Activated CD4-positive, alpha-beta T cell treated with anti-CD3 and anti-CD28 coated beads, Interleukin-2, amount 50 U/mL, for 4 hours (primary cell): ENCODE measurements around the gene SPEM3.

Experiments used
- DNase-seq, 2 experiments: peaks; one replicate each; pipeline ENCODE4 v3.0.0-alpha.2; 2020

Gene SPEM3

DNA sequence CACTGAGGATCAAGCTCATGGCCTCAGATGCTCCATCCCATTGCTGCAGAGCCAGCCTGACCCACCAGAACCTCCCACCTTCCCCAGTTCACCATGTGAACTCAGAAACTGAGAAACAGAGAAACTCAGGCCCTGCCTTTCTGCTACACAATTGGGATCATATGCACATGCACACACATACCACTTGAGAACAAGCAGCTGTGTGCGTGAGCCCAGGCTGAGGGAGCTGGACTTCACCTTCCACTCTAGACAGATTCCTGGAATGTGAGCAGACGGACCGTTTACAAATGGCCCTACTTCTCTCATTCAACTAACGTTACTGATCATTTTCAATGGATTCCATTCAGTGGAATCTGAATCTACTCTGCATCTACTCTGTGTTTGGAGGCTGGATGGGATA is 5.0 kb upstream of the SPEM3 start:
- no peak for DNase-seq

DNA sequence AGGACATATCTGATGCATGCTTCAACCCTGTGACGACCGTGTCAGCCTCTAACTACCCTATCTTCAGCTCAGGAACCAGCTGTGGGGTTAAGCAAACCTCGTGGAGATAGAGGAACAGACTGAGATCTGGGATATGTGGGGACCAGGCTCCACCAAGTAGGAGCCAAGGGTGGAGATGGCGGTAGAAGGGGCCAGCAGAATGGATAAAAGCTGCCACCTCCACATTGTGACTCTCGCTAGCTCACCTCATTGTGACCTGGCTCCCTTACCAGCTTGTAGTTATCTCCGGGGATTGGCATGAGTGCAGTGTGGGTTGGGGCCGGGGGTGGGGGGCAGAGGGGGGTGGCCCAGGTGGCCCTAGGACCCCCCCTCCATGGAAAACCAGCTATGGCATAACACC is 3.3 kb upstream of the SPEM3 start, which contains the start of gene SPEM2:
Gene SPEM2 (plus strand): TSS at position 301 of the 400 bp plus-strand sequence. CDS start 73 bp downstream, at position 374.
- DNase-seq = no peak

DNA sequence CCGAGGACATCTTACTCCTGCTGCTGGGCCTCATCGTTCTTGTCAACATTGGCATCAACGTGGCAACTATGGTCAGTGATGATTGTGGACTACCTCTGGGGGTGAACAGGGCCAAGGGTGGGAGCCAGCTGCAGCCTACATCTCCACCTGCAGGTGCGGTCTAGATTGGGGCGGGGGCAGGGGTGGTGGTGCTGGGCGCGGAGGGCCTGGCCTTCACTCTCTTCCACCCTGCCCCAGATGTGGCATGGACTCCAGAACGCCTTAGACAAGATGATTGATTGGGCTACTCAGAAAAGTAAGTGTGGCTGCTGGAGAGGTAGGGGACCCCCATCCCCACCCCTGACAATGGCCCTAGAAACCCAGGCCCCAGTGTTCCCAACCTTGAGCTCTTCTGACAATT is 2.9 kb upstream of the SPEM3 start:
- DNase-seq = no peak

DNA sequence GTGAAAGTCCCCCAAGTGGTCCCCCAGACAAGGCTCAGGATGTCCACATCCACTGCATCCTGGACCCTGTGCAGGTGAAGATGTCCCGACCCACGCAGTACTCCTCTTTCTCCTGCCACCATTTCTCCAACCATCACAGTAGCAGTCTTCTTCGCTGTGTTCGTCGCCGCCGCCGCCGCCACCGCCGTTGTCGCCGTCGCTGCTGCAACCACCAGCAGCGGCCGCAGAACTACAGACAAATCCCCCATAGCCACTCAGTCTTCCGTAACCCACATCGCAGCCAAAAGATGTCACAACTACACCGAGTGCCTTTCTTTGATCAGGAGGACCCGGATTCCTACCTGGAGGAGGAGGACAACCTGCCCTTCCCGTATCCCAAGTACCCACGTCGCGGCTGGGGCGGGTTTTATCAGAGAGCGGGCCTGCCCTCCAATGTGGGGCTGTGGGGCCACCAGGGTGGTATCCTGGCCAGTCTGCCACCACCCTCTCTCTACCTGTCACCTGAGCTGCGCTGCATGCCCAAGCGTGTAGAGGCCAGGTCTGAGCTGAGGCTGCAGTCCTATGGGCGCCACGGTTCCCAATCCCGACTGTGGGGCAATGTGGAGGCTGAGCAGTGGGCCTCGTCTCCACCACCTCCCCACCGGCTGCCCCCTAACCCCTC is 2.3 kb upstream of the SPEM3 start:
- no peak for DNase-seq

DNA sequence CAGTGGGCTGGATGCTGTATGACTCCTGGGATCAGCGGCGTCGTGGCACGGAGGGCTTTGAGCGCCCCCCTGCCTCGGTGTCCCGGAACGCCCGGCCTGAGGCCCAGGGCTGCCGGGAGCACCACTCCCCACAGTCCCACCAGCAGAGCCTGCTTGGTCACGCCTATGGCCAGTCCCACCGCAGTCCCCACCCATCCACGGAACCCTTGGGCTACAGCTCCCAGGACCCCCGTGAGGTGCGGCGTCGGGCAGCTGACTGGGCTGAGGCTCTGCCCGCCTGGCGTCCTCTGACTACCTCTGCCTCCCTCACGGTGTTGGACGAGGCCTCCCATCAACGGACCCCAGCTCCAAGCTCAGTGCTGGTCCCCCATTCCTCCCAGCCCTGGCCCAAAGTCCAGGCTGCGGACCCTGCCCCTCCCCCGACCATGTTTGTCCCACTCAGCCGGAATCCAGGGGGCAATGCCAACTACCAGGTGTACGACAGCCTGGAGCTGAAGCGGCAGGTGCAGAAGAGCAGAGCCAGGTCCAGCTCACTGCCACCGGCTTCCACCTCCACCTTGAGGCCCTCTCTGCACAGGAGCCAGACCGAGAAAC is 1.7 kb upstream of the SPEM3 start:
- no peak for DNase-seq

DNA sequence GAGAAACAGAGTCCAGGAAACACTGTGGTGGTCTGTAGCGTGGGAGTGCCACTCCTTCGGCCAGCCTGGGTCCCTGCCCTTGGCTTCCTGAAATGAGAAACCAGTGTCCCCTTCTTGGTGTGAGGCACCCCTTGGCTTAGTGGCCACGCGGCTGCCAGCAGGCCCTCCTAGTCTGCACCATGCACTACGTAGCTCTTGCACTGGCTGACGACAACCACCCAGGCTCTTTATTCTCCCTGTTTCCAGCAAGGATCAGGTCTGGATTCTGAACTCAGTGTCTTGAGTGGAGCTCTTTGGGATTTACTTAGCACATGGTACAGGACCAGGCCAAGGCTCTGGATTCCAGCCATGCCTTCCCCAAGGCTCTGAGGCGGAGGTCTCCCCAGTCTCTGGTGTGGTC is 1.1 kb upstream of the SPEM3 start:
- no peak for DNase-seq

DNA sequence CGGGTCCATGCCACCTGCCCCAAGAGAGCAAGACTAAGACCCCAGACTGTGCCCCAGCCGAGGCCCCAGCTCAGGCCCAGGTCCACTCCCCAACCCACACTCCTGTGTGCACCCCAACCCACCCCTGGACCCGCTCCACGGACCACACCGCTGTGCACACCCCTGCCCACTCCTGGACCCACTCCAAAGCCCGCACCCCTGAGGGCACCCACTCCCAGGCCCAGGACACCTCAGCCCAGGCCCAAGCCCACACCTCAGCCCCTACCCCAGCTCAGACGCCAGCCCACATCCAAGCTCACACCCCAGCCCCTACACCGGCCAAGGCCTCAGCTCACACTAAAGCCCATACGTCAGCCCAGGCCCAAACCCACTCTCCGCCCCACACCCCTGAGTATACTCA is 1.1 kb downstream of the SPEM3 start:
- no peak for DNase-seq

DNA sequence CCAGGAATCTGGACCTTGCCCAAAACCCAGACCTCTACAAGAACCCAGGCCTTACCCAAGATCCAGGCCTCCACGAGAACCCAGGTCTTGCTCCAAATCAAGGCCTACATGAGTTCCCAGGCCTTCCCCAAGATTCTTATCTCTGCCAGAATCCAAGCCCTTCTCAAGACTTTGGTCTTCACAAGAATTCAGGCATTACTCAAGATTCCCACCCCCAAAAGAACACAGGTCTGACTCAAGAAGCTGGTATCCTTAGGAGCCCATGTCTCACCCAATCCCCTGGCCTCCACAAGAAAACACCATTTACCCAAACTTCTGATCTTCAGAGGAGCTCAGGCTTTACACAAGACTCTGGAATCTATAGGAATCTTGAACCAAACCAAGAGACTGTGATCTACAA is 2.6 kb downstream of the SPEM3 start:
- DNase-seq = no peak

DNA sequence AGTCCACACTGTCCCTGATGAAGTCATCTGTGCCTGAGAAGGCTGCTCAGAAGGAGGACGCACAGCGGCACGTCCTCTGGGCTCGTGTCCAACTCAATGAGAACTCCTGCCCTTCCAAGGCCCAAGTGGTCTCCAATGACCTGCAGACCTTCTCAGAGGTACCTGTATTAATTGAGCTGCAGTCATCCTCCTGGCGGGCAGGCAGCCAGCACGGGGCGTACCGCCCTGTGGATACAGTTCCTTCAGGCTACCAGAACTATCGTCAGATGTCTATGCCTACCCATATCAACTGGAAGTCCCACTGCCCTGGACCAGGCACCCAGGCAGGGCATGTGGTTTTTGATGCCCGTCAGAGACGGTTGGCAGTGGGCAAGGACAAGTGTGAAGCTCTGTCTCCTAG is 3.6 kb downstream of the SPEM3 start:
- no peak for DNase-seq

DNA sequence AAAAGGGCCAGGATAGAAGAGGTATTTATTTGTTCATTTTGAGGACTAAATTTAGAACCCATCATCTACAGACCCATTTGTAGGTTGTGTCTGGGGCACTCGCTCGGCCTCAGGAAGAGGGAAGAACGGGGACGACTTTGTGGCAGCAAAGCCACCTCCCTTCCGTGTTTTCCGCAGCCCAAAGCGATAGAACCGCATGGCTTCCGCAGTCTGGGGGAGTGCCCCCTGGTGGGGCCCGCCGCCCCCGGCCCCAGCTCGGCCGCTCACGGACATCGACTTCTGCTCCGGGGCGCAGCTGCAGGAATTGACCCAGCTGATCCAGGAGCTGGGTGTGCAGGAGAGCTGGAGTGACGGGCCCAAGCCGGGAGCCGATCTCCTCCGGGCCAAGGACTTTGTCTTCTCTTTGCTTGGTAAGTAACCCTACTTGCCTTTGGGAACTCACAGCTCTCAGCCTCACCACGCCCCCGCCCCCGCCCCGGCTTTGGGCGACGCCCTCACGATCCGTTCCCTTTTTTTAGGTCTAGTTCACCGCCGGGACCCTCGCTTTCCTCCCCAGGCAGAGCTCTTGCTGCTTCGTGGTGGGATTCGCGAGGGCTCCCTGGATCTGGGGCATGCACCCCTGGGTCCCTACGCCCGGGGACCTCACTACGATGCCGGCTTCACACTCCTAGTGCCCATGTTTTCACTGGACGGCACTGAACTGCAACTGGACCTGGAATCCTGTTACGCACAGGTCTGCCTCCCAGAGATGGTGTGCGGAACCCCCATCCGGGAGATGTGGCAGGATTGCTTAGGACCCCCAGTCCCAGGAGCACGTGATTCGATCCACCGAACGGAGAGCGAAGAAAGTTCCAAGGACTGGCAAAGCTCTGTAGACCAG is 7.3 kb downstream of the SPEM3 start:
- DNase-seq = peak; percentile 49 to 53

DNA sequence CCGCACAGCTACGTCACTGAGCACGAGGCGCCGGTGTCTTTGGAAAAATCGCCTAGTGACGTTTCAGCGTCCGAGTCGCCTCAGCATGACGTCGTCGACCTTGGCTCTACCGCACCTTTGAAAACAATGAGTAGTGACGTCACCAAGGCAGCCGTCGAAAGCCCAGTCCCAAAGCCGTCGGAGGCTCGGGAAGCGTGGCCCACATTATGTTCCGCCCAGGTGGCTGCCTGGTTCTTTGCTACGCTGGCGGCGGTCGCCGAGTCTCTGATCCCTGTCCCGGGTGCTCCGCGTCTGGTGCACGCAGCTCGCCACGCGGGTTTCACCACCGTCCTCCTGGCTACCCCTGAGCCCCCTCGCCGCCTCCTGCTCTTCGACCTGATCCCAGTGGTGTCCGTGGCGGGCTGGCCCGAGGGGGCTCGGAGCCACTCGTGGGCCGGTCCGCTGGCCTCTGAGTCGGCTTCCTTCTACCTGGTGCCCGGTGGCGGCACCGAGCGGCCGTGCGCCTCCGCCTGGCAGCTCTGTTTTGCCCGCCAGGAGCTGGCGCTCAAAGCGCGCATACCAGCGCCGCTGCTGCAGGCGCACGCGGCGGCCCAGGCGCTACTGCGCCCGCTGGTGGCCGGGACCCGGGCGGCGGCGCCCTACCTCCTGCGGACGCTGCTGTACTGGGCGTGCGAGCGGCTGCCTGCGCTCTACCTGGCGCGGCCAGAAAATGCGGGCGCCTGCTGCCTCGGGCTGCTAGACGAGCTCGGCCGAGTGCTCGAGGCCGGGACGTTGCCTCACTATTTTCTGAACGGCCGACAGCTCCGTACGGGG is 8.1 kb downstream of the SPEM3 start:
- peak; percentile 69 to 74 for DNase-seq

DNA sequence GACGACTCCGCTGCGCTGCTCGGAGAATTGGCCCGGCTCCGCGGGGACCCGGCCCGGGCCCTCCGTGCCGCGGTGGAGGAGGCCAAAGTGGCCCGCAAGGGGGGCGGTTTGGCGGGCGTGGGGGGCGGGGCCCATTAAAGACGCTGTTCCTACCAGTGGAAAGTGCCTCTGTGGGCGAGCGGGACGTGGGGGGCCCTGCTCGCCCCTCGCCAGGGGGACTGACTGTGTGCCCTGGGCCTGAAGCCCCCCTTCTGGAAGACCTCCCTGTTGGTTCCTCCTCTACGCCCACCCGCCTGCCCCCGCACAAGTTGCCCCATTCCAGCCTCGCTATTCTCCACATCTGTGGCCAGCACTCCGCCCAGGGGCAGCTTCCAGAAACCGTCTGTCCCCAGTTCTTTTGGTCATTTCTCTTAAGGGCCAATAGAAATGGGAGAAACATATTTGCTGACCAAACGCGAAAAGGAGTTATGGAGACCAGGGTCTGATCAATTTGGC is 8.8 kb downstream of the SPEM3 start:
- no peak for DNase-seq

DNA sequence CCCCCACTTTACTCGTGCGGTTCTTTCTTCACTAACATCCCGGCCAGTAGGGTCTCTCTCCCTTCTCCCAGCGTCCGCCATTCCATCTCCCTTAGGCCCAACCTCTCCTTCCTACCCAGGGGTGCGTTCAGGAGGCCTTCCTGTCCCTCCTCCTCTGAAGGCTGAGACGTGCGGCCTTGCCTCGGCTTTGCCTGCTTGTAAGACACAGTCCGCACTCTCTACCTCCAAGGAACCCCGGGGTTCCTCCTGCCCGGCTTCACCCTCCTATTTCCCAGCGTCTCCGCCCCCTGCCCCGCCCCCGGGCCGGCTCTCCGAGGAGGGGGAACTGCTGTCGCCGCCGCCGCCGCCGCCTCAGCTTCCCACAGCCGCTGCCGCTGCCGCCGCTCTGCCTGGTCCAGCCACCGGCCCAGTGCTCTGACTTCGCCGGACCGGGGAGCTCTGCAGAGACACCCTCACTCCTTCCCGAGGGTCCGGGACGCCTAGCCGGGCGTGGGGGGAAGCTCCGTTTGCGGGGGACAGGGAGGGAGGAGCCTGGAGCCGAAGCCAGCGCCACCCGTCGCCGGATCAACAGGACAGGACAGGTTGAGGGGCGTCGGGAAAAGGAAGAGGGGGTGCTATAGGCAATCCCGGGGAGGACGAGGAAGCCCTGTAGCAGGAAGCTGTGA is 9.4 kb downstream of the SPEM3 start:
- DNase-seq = peak; percentile 51 to 60

DNA sequence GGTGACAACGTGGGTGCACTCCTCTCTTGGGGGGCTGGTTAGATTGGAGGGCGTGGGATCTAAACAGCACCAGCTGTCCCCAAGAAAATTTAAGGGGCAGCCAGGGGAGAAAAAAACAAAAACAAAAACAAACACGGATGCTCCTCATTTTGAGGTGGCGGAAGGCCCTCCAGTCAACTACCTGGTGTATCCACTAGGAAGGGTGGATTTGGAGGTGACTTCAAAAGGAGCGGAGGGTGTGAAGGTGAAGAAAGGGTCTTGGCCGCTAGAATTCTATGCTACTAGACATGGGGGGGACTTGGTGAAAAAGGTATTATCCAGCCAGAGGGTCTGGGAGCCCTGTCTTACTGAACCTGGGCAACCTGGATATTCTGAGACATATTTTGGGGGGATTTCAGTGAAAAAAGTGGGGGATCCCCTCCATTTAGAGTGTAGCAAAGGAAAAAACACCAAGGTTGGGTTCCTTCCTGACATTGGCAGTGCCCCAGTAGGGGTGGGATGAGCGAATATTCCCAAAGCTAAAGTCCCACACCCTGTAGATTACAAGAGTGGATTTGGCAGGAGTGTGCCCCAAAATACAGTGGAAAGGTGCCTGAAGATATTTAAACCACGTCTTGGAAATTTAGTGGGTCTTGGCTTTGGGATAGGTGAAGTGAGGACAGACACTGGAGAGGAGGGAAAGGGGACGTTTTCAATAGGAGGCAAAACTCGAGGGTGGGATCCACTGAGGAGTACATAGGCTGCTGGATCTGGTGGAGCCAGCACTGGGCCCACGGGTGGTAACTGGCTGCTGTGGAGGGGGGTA is 10.2 kb downstream of the SPEM3 start:
- no peak for DNase-seq

DNA sequence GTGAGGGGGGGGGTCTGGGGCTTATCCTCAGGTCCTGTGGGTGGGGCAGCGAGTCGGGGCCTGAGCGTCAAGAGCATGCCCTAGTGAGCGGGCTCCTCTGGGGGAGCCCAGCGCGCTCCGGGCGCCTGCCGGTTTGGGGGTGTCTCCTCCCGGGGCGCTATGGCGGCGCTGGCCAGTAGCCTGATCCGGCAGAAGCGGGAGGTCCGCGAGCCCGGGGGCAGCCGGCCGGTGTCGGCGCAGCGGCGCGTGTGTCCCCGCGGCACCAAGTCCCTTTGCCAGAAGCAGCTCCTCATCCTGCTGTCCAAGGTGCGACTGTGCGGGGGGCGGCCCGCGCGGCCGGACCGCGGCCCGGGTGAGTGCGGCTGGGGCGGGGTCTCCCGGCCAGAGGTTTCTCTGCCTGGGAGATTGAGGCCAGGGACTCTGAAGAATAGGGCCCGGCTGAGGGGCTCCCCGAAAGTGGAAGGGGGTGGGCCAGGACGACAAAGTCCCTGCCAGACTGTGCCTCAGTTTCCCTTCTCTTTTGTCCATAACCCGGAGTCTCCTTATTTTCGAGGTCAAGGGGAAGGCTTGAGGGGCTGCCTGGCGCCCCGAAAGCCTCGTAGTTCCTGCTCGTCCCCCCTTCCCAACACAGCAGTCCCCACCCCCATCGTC is 10.9 kb downstream of the SPEM3 start, which contains the start of gene FGF11:
Gene FGF11 (plus strand): TSS at position 51 of the 651 bp plus-strand sequence. CDS start 109 bp downstream, at position 160.
- DNase-seq = no peak

DNA sequence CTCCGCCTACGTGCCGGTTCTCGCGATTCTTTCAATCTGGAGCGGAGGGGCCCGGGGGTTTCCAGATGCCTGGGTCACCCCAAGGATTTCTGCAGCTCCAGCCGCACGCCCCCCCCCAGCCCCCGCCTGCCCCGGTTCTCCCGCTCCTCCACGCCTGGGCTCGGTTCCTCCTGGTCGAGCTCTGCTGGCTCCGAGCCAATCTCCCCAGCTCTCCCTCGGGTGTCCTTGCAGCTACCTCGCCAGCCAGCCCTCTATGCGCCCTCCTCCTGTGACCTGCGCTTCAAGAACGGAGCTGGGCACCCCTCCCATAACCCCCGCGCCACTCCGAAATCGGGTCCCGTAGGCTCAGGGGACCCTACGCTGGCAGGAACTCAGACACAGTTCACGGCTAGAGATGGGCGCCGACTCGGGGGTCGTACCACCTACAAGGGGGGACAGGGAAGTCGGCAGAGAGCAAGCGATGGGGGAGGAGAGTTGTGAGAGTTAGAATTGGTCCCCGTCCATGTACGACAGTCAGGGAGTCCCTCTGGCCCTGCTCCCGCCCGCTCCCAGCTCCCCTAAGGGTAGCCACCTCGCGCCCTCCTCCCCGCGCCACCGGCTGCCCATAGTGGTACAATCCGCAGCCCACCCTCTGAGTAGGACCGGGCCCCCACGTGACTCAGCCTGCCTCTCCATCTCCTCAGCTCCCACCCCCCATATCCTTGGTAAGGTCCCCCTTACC is 11.6 kb downstream of the SPEM3 start:
- no peak for DNase-seq

DNA sequence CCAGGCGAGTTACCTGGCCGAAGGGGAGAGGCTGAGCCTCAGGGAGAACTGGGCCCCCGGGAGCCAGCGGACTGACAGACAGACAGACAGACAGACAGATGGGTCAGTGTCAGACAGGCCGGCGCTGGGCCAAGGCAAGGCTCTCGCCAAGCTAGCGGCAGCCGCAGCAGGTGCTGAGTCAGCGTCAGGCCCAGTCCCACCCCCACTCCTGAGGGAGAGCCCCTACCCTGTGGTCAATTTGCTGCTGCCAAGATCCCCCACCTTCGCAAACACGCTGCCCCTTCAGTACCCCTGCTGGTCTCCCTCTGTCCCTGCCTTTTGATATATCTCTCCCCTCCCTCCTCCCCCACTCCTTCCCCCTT is 12.2 kb downstream of the SPEM3 start:
- DNase-seq = no peak

DNA sequence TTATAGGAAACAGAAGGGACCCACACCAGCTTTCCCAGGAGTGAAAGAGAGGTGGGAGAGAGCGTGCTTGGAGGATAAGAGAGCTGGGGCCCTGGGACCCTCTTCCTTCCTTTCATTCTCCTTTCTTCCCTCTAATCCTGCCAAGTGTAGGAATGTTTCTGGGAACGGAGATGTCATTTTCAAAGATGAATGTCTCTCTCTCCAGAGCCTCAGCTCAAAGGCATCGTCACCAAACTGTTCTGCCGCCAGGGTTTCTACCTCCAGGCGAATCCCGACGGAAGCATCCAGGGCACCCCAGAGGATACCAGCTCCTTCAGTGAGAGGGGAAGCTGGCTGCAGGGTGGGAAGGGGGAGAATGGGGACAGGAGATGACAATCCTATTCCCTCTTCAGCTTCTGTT is 12.6 kb downstream of the SPEM3 start:
- DNase-seq = no peak

DNA sequence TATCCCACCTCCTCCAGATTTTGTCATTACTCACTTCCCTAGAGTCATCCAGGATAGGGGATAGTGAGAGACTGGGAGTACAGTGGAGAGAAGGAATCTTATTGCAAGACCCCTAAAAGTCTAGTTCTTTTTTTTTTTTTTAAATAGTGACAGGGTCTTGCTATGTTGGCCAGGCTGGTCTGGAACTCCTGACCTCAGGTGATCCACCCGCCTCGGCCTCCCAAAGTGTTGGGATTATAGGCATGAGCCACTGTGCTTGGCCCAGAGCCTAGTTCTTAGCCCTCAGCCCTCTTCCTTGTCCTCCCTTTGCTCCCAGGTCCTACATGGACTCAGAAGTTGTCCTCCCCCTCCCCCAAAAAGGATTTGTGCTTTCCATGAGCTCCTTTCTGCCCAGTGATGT is 13.5 kb downstream of the SPEM3 start:
- no peak for DNase-seq
